T-helper 9 cell (primary cell): ENCODE measurements around the gene CLDN10.
"Not testable (repeated sequence)": the region's sequence is repeated elsewhere in the genome, so short reads cannot be mapped to it uniquely, and the experiment has no call there.

Source experiments
- DNase-seq: peaks from one replicate; pipeline ENCODE4 v3.0.0-alpha.2; 2020

The CLDN10 gene

DNA sequence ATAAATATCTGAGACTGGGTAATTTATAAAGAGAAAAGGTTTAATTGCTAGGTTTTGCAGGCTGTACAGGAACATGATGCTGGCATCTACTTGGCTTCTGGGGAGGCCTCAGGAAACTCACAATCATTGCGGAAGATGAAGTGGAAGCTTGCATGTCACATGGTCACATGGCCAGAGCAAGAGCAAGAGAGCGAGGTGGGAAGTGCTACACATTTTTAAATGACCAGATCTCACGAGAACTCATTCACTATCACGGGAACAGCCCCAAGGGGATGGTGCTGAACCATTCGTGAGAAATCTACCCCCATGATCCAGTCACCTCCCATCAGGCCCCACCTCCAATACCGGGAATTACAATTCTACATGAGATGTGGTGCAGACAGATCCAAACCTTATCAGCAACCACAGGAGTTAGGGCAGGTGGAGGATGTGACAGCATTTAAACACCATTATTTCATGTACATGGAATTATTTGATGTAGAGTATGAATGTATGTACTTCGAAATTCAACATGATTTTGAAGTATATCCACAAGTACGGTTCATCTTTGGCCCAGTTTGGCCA, 10.5 kb upstream of the CLDN10 start:
- DNase-seq: no peak

DNA sequence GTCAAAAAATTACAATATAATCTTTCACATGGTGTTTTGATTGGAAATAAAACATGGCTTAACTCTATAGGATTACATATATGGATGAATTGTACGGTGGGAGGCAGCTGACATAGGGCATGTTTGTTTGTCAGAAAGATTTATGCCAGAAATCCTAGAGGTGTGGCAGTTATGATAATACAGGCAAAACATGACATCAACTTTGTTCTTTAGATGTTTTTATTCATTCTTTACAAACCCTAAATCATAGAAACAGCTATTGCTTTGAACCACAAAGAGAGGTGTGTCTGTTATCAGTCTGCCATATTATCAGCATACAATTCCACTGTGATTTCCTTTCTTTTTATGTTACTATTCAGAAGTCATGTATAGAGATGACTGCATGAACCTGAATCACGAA, 8.2 kb upstream of the CLDN10 start:
- DNase-seq: no peak

DNA sequence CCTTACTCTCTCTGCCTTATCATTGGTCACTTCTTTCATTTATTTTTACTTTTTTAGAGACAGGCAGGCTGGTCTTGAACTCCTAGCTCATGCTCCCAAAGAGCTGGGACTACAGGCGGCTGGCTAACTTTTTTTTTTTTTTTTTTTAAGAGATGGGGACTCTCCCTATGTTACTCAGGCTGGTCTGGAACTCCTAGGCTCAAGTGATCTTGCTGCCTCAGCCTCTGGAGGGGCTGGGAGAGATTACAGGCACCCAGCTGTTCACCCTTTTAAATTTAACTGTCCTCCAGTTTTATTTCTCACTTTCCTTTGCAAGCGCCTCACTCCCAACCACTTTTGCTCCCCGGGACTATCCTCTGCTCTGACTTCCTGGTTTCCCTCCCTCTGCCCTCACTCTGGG, 5.6 kb upstream of the CLDN10 start:
- DNase-seq: no peak

DNA sequence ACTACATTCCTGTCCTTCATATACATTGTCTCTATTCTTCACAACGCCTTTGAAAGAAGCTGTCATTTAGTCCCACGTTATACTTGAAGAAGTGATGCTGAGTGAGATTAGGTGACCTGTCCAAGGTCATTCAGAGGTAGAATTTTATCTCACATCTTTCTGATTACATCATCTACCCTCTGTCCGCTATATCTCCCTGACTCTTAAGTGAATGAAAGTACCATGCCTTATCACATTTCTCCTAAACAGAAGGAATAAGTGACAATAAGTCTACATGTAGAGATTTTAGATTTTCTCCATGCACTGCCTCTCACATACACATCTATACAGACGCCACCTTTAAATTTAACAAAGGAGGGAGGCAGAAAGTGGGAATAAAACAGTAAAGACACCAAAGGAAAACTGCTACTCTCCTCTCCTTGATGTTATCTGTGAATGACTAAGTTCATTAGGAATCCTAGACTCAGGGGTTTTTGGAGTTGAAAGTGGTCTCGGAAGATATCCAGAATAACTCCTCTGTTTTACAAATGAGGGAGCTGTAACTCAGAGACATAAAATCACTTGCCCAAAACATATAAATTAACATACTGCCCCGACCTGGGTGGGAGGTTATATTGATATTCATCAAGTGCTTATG, 4.9 kb upstream of the CLDN10 start:
- no peak for DNase-seq

- DNase-seq: no peak
Measured at GRCh38 chr13:95552208-95552538, 347 bp upstream of the CLDN10 start.

DNA sequence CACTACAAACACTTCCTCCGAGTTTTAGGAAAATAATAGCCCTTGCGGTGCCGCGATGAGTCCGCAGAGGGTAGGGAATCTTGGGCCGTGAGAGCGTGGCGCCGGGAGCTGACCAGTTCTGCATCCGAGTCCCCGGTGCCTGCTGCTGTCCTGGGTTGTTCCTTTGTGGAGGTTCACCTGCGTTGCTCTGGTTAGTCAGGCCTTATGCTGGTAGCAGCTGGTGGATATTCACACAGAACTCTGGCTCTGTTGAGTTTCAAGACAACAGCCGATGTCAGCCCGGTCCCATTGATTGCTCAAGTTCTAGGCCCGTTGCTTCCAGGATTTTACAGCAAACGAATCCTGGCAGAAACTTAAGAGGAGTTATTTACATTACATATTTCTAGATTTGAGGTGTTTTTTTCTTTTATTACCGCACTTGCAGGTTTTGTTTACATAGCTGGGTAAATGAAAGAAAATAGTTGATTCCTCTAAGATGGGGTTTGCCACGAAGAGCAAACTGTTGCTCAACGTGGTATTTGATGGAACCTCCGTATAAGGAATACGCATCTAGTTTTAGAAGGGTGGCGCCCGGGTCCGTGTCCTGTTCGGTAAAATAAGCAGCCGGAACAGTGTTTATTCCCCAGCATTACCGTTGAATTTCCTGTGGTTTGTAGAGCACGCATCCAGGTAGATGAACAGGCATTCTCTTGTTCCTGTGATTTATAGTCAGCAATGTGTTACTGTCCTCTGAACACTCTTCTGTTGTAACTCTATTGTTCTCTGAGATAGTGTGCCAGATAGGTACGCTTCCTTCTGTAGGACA, 1.3 kb downstream of the CLDN10 start:
- no peak for DNase-seq

GRCh38 chr13:95557013-95557412, 4.5 kb downstream of the CLDN10 start:
- no peak for DNase-seq

DNA sequence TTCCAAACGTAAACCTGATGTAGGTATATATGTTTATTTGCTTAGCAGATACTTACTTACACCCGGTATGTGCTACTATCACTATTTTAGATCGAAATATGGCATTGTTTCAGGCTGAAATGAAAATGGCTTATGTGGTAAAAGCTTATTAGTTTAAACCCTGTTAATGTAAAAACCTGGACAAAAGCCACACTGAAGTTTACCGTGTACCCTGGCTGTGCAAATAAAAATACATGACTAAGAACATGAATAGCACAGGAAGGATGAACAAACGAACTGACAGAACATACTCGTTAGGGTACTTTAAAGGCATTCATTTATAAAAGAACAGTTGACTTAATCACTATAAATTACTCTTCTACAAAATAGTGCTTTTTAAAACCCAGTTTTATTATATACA, 6.6 kb downstream of the CLDN10 start:
- no peak for DNase-seq

GRCh38 chr13:95560387-95560786, 7.9 kb downstream of the CLDN10 start:
- no peak for DNase-seq

- DNase-seq: no peak
Measured at GRCh38 chr13:95564091-95564490, 11.6 kb downstream of the CLDN10 start.

- DNase-seq: no peak
Measured at GRCh38 chr13:95564733-95565291, 12.3 kb downstream of the CLDN10 start.

- DNase-seq: not testable (repeated sequence)
Measured at GRCh38 chr13:95565758-95566157, 13.2 kb downstream of the CLDN10 start.

- DNase-seq: no peak
Measured at GRCh38 chr13:95568131-95568530, 15.6 kb downstream of the CLDN10 start.

GRCh38 chr13:95570016-95570415, 17.5 kb downstream of the CLDN10 start:
- no peak for DNase-seq

DNA sequence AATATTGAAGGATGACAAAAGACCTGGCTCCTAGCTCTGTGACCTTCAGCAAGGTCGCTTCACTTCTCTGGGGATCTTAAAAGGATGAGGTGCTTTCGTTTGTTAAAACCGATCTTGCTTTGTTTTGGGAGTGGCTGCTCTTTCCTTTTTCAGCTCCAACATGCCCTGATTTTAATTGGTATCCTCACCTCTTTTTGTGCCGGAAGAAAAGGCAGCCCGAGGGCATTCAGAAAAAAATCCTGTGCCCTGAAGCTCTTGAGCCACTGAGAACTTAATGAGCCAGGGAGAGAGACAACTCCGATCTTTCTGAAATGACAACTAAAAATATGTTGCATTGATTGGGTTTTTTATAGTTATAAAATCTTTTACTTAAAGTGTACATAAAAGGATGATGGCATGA, 19.4 kb downstream of the CLDN10 start:
- no peak for DNase-seq

- DNase-seq: no peak
Measured at GRCh38 chr13:95573221-95573620, 20.7 kb downstream of the CLDN10 start.

GRCh38 chr13:95579303-95579702, 26.8 kb downstream of the CLDN10 start:
- no peak for DNase-seq

DNA sequence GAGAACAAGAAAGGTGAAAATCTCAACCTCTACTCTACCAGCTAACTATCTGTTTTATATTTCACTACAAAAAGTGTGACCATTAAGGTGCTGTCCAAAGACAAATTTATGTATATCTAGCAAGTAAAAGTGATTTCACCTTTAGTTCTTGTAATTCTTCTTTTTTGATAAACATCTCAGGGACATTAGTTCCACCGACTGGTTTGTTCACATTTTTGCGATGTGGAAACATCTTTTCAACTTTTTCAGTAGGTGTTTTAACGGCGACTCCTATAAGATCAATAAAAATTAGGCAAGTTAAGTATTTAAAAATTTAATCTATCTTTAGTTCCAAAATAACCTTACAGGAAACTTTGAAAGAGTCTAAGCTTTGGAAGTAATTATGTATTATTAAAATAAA, 33.3 kb downstream of the CLDN10 start:
- no peak for DNase-seq

DNA sequence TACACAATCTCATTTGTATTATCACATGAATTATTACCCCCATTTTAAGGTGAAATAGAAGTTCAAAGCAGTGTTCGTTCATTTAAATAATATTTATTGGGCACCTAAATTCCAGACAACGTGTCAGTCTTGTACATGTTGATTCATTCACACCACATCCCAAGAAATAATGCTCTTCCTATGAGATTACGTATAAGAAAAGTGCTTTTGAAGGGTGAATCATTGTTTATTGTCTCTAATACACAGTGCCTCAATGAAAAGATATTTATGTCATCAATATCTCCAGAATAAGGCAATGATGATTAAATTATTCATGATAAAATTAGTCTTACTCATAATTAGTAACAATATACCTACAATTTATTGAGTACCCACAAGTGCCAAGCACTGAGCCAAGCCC, 35.6 kb downstream of the CLDN10 start:
- DNase-seq: no peak

- DNase-seq: no peak
Measured at GRCh38 chr13:95588721-95589120, 36.2 kb downstream of the CLDN10 start.

GRCh38 chr13:95593462-95593861, 40.9 kb downstream of the CLDN10 start:
- no peak for DNase-seq

GRCh38 chr13:95596701-95597100, 44.2 kb downstream of the CLDN10 start:
- DNase-seq: no peak

- DNase-seq: no peak
Measured at GRCh38 chr13:95601216-95601615, 48.7 kb downstream of the CLDN10 start.

DNA sequence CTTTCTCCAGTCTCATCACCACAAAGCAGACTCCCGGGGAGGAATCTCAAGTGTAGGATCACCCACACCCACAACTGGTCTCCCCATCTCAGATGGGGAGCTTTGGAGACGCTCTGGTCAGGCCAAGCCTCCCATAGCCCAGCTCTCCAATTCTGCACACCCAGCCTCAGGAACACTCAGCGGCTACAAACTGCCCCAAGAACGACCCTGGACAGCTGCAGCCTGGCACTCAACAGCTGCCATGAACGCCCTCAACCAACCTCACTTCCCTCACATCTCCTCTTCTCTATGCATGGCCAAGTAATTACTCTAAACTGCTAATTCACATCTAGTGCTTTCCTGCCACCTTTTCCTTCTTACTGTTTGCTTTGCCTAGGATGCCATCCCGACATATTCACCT, 49.4 kb downstream of the CLDN10 start:
- DNase-seq: no peak
